HT-29 (cell line): ENCODE measurements around the gene MMP21. TPM values are rescaled to one million over a fixed set of nuclear protein-coding genes. Genes with fewer than 3 reads are reported as not detected.
A peak's percentile ranks its signal among the peaks of the same experiment; 100 is the strongest.

ENCODE experiments used
- DNase-seq: peaks from one replicate; pipeline ENCODE4 v3.0.0-alpha.2; 2015; ENCODE audit warnings: low spot score
- total RNA-seq: library from RNA; depleted of rRNA; stranded (reverse); fragments of >200 nt; shearing (Covaris generic); gene quantifications from 2 replicates; pipeline ENCODE4 v1.2.3, GENCODE V29; 2014

The MMP21 gene
- total RNA-seq, 1 experiment from 2014 or later, result not detected

GRCh38 chr10:125792342-125793300 lies 17.0 kb upstream of the MMP21 start:
- DNase-seq, result no peak

- no peak for DNase-seq
Observed at GRCh38 chr10:125788156-125789034, 12.8 kb upstream of the MMP21 start.

- no peak for DNase-seq
Observed at GRCh38 chr10:125785791-125786190, 10.2 kb upstream of the MMP21 start.

GRCh38 chr10:125783957-125784356 lies 8.3 kb upstream of the MMP21 start:
- no peak for DNase-seq

- no peak for DNase-seq
Observed at GRCh38 chr10:125783408-125783807, 7.8 kb upstream of the MMP21 start.

- no peak for DNase-seq
Observed at GRCh38 chr10:125782616-125783015, 7.0 kb upstream of the MMP21 start.

GRCh38 chr10:125782054-125782453 lies 6.4 kb upstream of the MMP21 start:
- no peak for DNase-seq

- DNase-seq, result no peak
Observed at GRCh38 chr10:125781374-125781773, 5.8 kb upstream of the MMP21 start.

- no peak for DNase-seq
Observed at GRCh38 chr10:125779403-125780327, 4.0 kb upstream of the MMP21 start.

- DNase-seq, result no peak
Observed at GRCh38 chr10:125778556-125778955, 2.9 kb upstream of the MMP21 start.

- no peak for DNase-seq
Observed at GRCh38 chr10:125777806-125778205, 2.2 kb upstream of the MMP21 start.

GRCh38 chr10:125774581-125775191 lies 935 bp downstream of the MMP21 start:
- no peak for DNase-seq

- no peak for DNase-seq
Observed at GRCh38 chr10:125773687-125774543, 1.7 kb downstream of the MMP21 start.

- DNase-seq, result no peak
Observed at GRCh38 chr10:125772864-125773180, 2.8 kb downstream of the MMP21 start.

- no peak for DNase-seq
Observed at GRCh38 chr10:125772112-125772863, 3.3 kb downstream of the MMP21 start.

GRCh38 chr10:125770844-125771243 lies 4.8 kb downstream of the MMP21 start:
- no peak for DNase-seq

GRCh38 chr10:125769175-125769574 lies 6.4 kb downstream of the MMP21 start:
- no peak for DNase-seq

- DNase-seq, result peak; percentile 16
Observed at GRCh38 chr10:125768219-125768855, 7.3 kb downstream of the MMP21 start.

- DNase-seq, result no peak
Observed at GRCh38 chr10:125766511-125766910, 9.1 kb downstream of the MMP21 start.
